ENCODE measurements around the gene MRPL44. TPM values are rescaled to one million over a fixed set of nuclear protein-coding genes. Genes with fewer than 3 reads are reported as not detected.

Gene MRPL44
- total RNA-seq, 2 donors from 2014 or later, result 34.0 to 36.8 TPM

- no peak overlapping the region for H3K27ac Mint-ChIP-seq
- DNase-seq (no peak), ATAC-seq (replicated peaks in 1 of 2) (no peak)
- H3K36me3 Mint-ChIP-seq (ENCODE audit: insufficient read depth in 2 of 2), result peaks cover 0 to 6% of the 10 kb centered on the region in 2 donors
- H3K27me3 Mint-ChIP-seq (ENCODE audit: low read depth), result no peaks in the 10 kb centered on the region
- H3K4me3 Mint-ChIP-seq, result no peak overlapping the region
- peaks cover 21% of the 10 kb centered on the region for H3K4me1 Mint-ChIP-seq (ENCODE audit: low read depth)
- no peaks in the 10 kb centered on the region for H3K9me3 Mint-ChIP-seq
These were observed 12.1 kb downstream of the MRPL44 start for GRCh38 chr2:223969315-223969714.

- H3K4me1 Mint-ChIP-seq (ENCODE audit: low read depth), result peaks cover 21% of the 10 kb centered on the region
- DNase-seq (no peak), ATAC-seq (replicated peaks in 1 of 2) (peak; percentile 36 to 66)
- H3K9me3 Mint-ChIP-seq, result no peaks in the 10 kb centered on the region
- no peak overlapping the region for H3K4me3 Mint-ChIP-seq
- H3K27ac Mint-ChIP-seq, result no peak overlapping the region
- no peaks in the 10 kb centered on the region for H3K27me3 Mint-ChIP-seq (ENCODE audit: low read depth)
- H3K36me3 Mint-ChIP-seq (ENCODE audit: insufficient read depth in 2 of 2), result peaks cover 0 to 4% of the 10 kb centered on the region in 2 donors
These were observed 12.6 kb downstream of the MRPL44 start for GRCh38 chr2:223969856-223970255.

- Mint-ChIP-seq H3K27me3 (ENCODE audit: low read depth) (no peaks in the 10 kb centered on the region), H3K27ac (no peak overlapping the region), H3K4me3 (no peak overlapping the region), H3K36me3 (ENCODE audit: insufficient read depth in 2 of 2) (peaks cover 0 to 2% of the 10 kb centered on the region in 2 donors), H3K9me3 (no peaks in the 10 kb centered on the region), H3K4me1 (ENCODE audit: low read depth) (peaks cover 21% of the 10 kb centered on the region)
- ATAC-seq (replicated peaks in 1 of 2) (peak; percentile 64 to 69), DNase-seq (peak; percentile 56 to 68)
These were observed 13.3 kb downstream of the MRPL44 start for GRCh38 chr2:223970343-223971128.

- H3K9me3 Mint-ChIP-seq, result no peaks in the 10 kb centered on the region
- H3K4me3 Mint-ChIP-seq, result no peak overlapping the region
- no peaks in the 10 kb centered on the region for H3K27me3 Mint-ChIP-seq (ENCODE audit: low read depth)
- no peak overlapping the region for H3K27ac Mint-ChIP-seq
- H3K36me3 Mint-ChIP-seq (ENCODE audit: insufficient read depth in 2 of 2), result peaks cover 0 to 2% of the 10 kb centered on the region in 2 donors
- H3K4me1 Mint-ChIP-seq (ENCODE audit: low read depth), result peaks cover 18% of the 10 kb centered on the region
- no peak for DNase-seq
- ATAC-seq (replicated peaks in 1 of 2), result no peak
These were observed 14.5 kb downstream of the MRPL44 start for GRCh38 chr2:223971731-223972130.

GRCh38 chr2:223972656-223973102 is 15.4 kb downstream of the MRPL44 start:
- H3K27me3 Mint-ChIP-seq (ENCODE audit: low read depth), result no peaks in the 10 kb centered on the region
- ATAC-seq (replicated peaks in 1 of 2) (no peak), DNase-seq (no peak)
- H3K4me1 Mint-ChIP-seq (ENCODE audit: low read depth), result peaks cover 21% of the 10 kb centered on the region
- no peaks in the 10 kb centered on the region for H3K9me3 Mint-ChIP-seq
- H3K4me3 Mint-ChIP-seq, result no peak overlapping the region
- H3K36me3 Mint-ChIP-seq (ENCODE audit: insufficient read depth in 2 of 2), result peaks cover 0 to 2% of the 10 kb centered on the region in 2 donors
- no peak overlapping the region for H3K27ac Mint-ChIP-seq

- Mint-ChIP-seq H3K4me3 (no peak overlapping the region), H3K4me1 (ENCODE audit: low read depth) (peaks cover 21% of the 10 kb centered on the region), H3K27me3 (ENCODE audit: low read depth) (no peaks in the 10 kb centered on the region), H3K36me3 (ENCODE audit: insufficient read depth in 2 of 2) (peaks cover 0 to 2% of the 10 kb centered on the region in 2 donors), H3K27ac (no peak overlapping the region), H3K9me3 (no peaks in the 10 kb centered on the region)
- ATAC-seq (replicated peaks in 1 of 2), result no peak
- no peak for DNase-seq
These were observed 16.3 kb downstream of the MRPL44 start for GRCh38 chr2:223973606-223974005.

GRCh38 chr2:223976635-223977226 is 19.5 kb downstream of the MRPL44 start:
- Mint-ChIP-seq H3K4me3 (no peak overlapping the region), H3K4me1 (ENCODE audit: low read depth) (peaks cover 10% of the 10 kb centered on the region), H3K36me3 (ENCODE audit: insufficient read depth in 2 of 2) (peaks cover 0 to 2% of the 10 kb centered on the region in 2 donors), H3K27me3 (ENCODE audit: low read depth) (no peaks in the 10 kb centered on the region), H3K9me3 (no peaks in the 10 kb centered on the region), H3K27ac (no peak overlapping the region)
- peak; percentile 54 to 58 for ATAC-seq (replicated peaks in 1 of 2)
- DNase-seq, result no peak

- Mint-ChIP-seq H3K27me3 (ENCODE audit: low read depth) (no peaks in the 10 kb centered on the region), H3K36me3 (ENCODE audit: insufficient read depth in 2 of 2) (peaks cover 0 to 4% of the 10 kb centered on the region in 2 donors), H3K9me3 (no peaks in the 10 kb centered on the region), H3K27ac (no peak overlapping the region), H3K4me1 (ENCODE audit: low read depth) (peaks cover 10% of the 10 kb centered on the region), H3K4me3 (no peak overlapping the region)
- ATAC-seq (replicated peaks in 1 of 2) (no peak), DNase-seq (no peak)
These were observed 21.2 kb downstream of the MRPL44 start for GRCh38 chr2:223978451-223978850.

GRCh38 chr2:223979730-223980396 is 22.6 kb downstream of the MRPL44 start:
- H3K27me3 Mint-ChIP-seq (ENCODE audit: low read depth), result no peaks in the 10 kb centered on the region
- no peak for ATAC-seq (replicated peaks in 1 of 2)
- DNase-seq, result no peak
- peaks cover 4 to 8% of the 10 kb centered on the region in 2 donors for H3K36me3 Mint-ChIP-seq (ENCODE audit: insufficient read depth in 2 of 2)
- H3K4me3 Mint-ChIP-seq, result no peak overlapping the region
- no peaks in the 10 kb centered on the region for H3K9me3 Mint-ChIP-seq
- peaks cover 10% of the 10 kb centered on the region for H3K4me1 Mint-ChIP-seq (ENCODE audit: low read depth)
- H3K27ac Mint-ChIP-seq, result no peak overlapping the region

- Mint-ChIP-seq H3K36me3 (ENCODE audit: insufficient read depth in 2 of 2) (peaks cover 4 to 8% of the 10 kb centered on the region in 2 donors), H3K27ac (no peak overlapping the region), H3K4me1 (ENCODE audit: low read depth) (peaks cover 10% of the 10 kb centered on the region), H3K27me3 (ENCODE audit: low read depth) (no peaks in the 10 kb centered on the region), H3K4me3 (no peak overlapping the region), H3K9me3 (no peaks in the 10 kb centered on the region)
- ATAC-seq (replicated peaks in 1 of 2) (no peak), DNase-seq (no peak)
These were observed 23.1 kb downstream of the MRPL44 start for GRCh38 chr2:223980397-223980735.

GRCh38 chr2:223980803-223981202 is 23.5 kb downstream of the MRPL44 start:
- DNase-seq (no peak), ATAC-seq (replicated peaks in 1 of 2) (no peak)
- no peak overlapping the region for H3K4me3 Mint-ChIP-seq
- no peaks in the 10 kb centered on the region for H3K9me3 Mint-ChIP-seq
- peaks cover 4 to 8% of the 10 kb centered on the region in 2 donors for H3K36me3 Mint-ChIP-seq (ENCODE audit: insufficient read depth in 2 of 2)
- no peak overlapping the region for H3K27ac Mint-ChIP-seq
- no peaks in the 10 kb centered on the region for H3K27me3 Mint-ChIP-seq (ENCODE audit: low read depth)
- peaks cover 10% of the 10 kb centered on the region for H3K4me1 Mint-ChIP-seq (ENCODE audit: low read depth)

GRCh38 chr2:223981241-223981640 is 24.0 kb downstream of the MRPL44 start:
- no peak overlapping the region for H3K27ac Mint-ChIP-seq
- DNase-seq (no peak), ATAC-seq (replicated peaks in 1 of 2) (no peak)
- no peaks in the 10 kb centered on the region for H3K9me3 Mint-ChIP-seq
- H3K4me1 Mint-ChIP-seq (ENCODE audit: low read depth), result peaks cover 10% of the 10 kb centered on the region
- H3K36me3 Mint-ChIP-seq (ENCODE audit: insufficient read depth in 2 of 2), result peaks cover 4 to 8% of the 10 kb centered on the region in 2 donors
- H3K27me3 Mint-ChIP-seq (ENCODE audit: low read depth), result no peaks in the 10 kb centered on the region
- H3K4me3 Mint-ChIP-seq, result no peak overlapping the region

- peaks cover 7% of the 10 kb centered on the region for H3K4me1 Mint-ChIP-seq (ENCODE audit: low read depth)
- H3K4me3 Mint-ChIP-seq, result no peak overlapping the region
- no peaks in the 10 kb centered on the region for H3K9me3 Mint-ChIP-seq
- H3K36me3 Mint-ChIP-seq (ENCODE audit: insufficient read depth in 2 of 2), result peaks cover 3 to 13% of the 10 kb centered on the region in 2 donors
- no peak for ATAC-seq (replicated peaks in 1 of 2)
- no peak for DNase-seq
- H3K27ac Mint-ChIP-seq, result no peak overlapping the region
- H3K27me3 Mint-ChIP-seq (ENCODE audit: low read depth), result no peaks in the 10 kb centered on the region
These were observed 32.1 kb downstream of the MRPL44 start for GRCh38 chr2:223989206-223989855.
